GM12878 (cell line): ENCODE data around the gene KRT72. TPM values are rescaled to one million over a fixed set of nuclear protein-coding genes. Genes with fewer than 3 reads are reported as not detected.

Experiments
- ATAC-seq: fragments of 200-7000 bp; cut with Tn5 transposase; 3 replicates; pipeline ENCODE4 v1.9.1; 2020; ENCODE audit warnings: mild to moderate bottlenecking, moderate library complexity
- BruUV-seq: library from RNA; stranded (reverse); fragments of 400-500 nt; replicated peaks from 2 replicates; lab custom pipeline; 2021; lab: Mats Ljungman, UMichigan
- CTCF ChIA-PET: fragments of 300-600 bp; sonication (Branson Sonifier 250); formaldehyde crosslinking; extraction: SDS; loops from one replicate; lab custom pipeline; 2021; ENCODE audit warnings: inconsistent platforms; lab: Yijun Ruan, JAX
- POLR2A ChIA-PET: fragments of 350-600 bp; formaldehyde crosslinking; extraction: SDS; loops from one replicate; lab custom pipeline; 2021; ENCODE audit warnings: inconsistent platforms; lab: Charles Lee
- RAD21 ChIA-PET: fragments of 300-600 bp; sonication (Branson Sonifier 250); formaldehyde crosslinking; loops from one replicate; lab custom pipeline; 2023; ENCODE audit warnings: antibody characterized with exemption; ENCODE audit not compliant: unreplicated experiment; lab: Charles Lee
- SMC1A ChIA-PET: fragments of 300-600 bp; sonication (Branson Sonifier 250); formaldehyde crosslinking; loops from one replicate; lab custom pipeline; 2023; ENCODE audit not compliant: unreplicated experiment, uncharacterized antibody; lab: Charles Lee
- DNase-seq: peaks from one replicate; pipeline ENCODE4 v3.0.0-alpha.2; 2011; ENCODE audit warnings: low read depth, low spot score
- FAIRE-seq: peaks from 3 replicates; lab custom pipeline; 2011; peaks lifted over from hg19 to GRCh38; lab: Jason Lieb, UNC
- H2AFZ ChIP-seq: 2 replicates; pipeline ENCODE4 v1.6.0; 2011; ENCODE audit warnings: low read depth, low read length, control low read depth; ENCODE audit not compliant: control insufficient read depth
- H3K27ac ChIP-seq: 2 replicates; pipeline ENCODE4 v1.5.1; 2011; ENCODE audit warnings: control low read depth; ENCODE audit not compliant: control insufficient read depth, insufficient read depth
- H3K27me3 ChIP-seq, 2 experiments: replicated peaks in 1 of 2; 2 replicates each; pipeline versions ENCODE4 v1.6.0 to v1.6.1; 2011; ENCODE audit warnings: low read length in 1 of 2; ENCODE audit not compliant: control insufficient read depth in 2 of 2, insufficient read depth in 2 of 2
- H3K36me3 ChIP-seq, 2 experiments: 2 replicates each; pipeline ENCODE4 v1.5.1; 2011; ENCODE audit warnings: low read length in 1 of 2; ENCODE audit not compliant: control insufficient read depth in 2 of 2, insufficient read depth in 2 of 2
- H3K4me1 ChIP-seq: 2 replicates; pipeline ENCODE4 v1.6.1; 2011; ENCODE audit warnings: mild to moderate bottlenecking, low read length, moderate library complexity, mixed read lengths; ENCODE audit not compliant: control insufficient read depth, insufficient read depth
- H3K4me2 ChIP-seq: 2 replicates; pipeline ENCODE4 v1.6.0; 2011; ENCODE audit warnings: control low read depth; ENCODE audit not compliant: control insufficient read depth, insufficient read depth
- H3K4me3 ChIP-seq: fragments of 200-600 bp; sonication (generic); 2 replicates; pipeline ENCODE4 v1.5.1; 2016
- H3K79me2 ChIP-seq: 2 replicates; pipeline ENCODE4 v1.6.0; 2011; ENCODE audit warnings: low read length; ENCODE audit not compliant: control insufficient read depth, insufficient read depth
- H3K9ac ChIP-seq: 2 replicates; pipeline ENCODE4 v1.8.0; 2011; ENCODE audit warnings: low read length, control low read depth, mixed read lengths; ENCODE audit not compliant: control insufficient read depth, insufficient read depth
- H3K9me3 ChIP-seq: replicated peaks from 3 replicates; pipeline ENCODE4 v1.5.1; 2011; ENCODE audit warnings: mild to moderate bottlenecking, low read length; ENCODE audit not compliant: control insufficient read depth, insufficient read depth
- H4K20me1 ChIP-seq: 2 replicates; pipeline ENCODE4 v1.6.0; 2011; ENCODE audit not compliant: control insufficient read depth, insufficient read depth
- BHLHE40 ChIP-seq, 2 experiments: fragments of 450-650 bp in 1 of 2; IDR thresholded peaks; 2 replicates each; pipeline ENCODE4 v1.6.1; 2011 to 2017; ENCODE audit warnings: low read depth in 2 of 2, borderline replicate concordance in 1 of 2, improper control_type of control experiment in 1 of 2, low read length in 1 of 2, mild to moderate bottlenecking in 1 of 2
- BRCA1 ChIP-seq: IDR thresholded peaks from 2 replicates; pipeline ENCODE4 v1.6.1; 2011; ENCODE audit warnings: low read depth, low read length, improper control_type of control experiment
- CEBPZ ChIP-seq: fragments of 150-350 bp; IDR thresholded peaks from 2 replicates; pipeline ENCODE4 v1.6.1; 2016; ENCODE audit warnings: low read depth, low read length
- FOXK2 ChIP-seq: fragments of 450-650 bp; IDR thresholded peaks from 2 replicates; pipeline ENCODE4 v1.6.1; 2017; ENCODE audit warnings: mild to moderate bottlenecking, moderate library complexity
- HDAC6 ChIP-seq: fragments of 200-600 bp; sonication (generic); IDR thresholded peaks from one replicate; pipeline ENCODE4 v1.8.0; 2017; ENCODE audit warnings: antibody characterized with exemption; ENCODE audit not compliant: unreplicated experiment
- KAT2A ChIP-seq: conservative IDR thresholded peaks from 2 replicates; pipeline ENCODE4 v1.6.1; 2011; ENCODE audit warnings: low read depth, low read length; ENCODE audit not compliant: control insufficient read depth
- MTA2 ChIP-seq: fragments of 450-650 bp; IDR thresholded peaks from 2 replicates; pipeline ENCODE4 v1.6.1; 2016; ENCODE audit warnings: low read depth, mild to moderate bottlenecking, moderate library complexity
- MTA3 ChIP-seq: IDR thresholded peaks from 2 replicates; pipeline ENCODE4 v1.6.1; 2012; ENCODE audit warnings: low read length, inconsistent platforms, borderline replicate concordance
- NFXL1 ChIP-seq: fragments of 450-650 bp; IDR thresholded peaks from 2 replicates; pipeline ENCODE4 v1.6.1; 2017; ENCODE audit warnings: antibody characterized with exemption, mild to moderate bottlenecking, borderline replicate concordance
- RFX5 ChIP-seq: IDR thresholded peaks from 2 replicates; pipeline ENCODE4 v1.6.1; 2011; ENCODE audit warnings: low read depth, low read length, improper control_type of control experiment
- SIN3A ChIP-seq: IDR thresholded peaks from 2 replicates; pipeline ENCODE4 v1.6.1; 2012; ENCODE audit warnings: low read depth, low read length, improper control_type of control experiment
- SMAD5 ChIP-seq: IDR thresholded peaks from 2 replicates; pipeline ENCODE4 v1.6.1; 2016; ENCODE audit warnings: antibody characterized with exemption, low read depth
- YY1 ChIP-seq: IDR thresholded peaks from 2 replicates; pipeline ENCODE4 v1.6.1; 2011; ENCODE audit warnings: low read depth, mild to moderate bottlenecking, low read length
- ZNF24 ChIP-seq: fragments of 450-650 bp; IDR thresholded peaks from 2 replicates; pipeline ENCODE4 v1.6.1; 2017; ENCODE audit warnings: antibody characterized with exemption, mild to moderate bottlenecking
- WGBS: methylation state at CpG from one replicate; pipeline ENCODE4 v1.1.6; 2016; ENCODE audit warnings: low lambda C conversion rate; ENCODE audit not compliant: insufficient replicate concordance, insufficient coverage; ENCODE audit errors: missing lambda C conversion rate; 5-methylcytosine and 5-hydroxymethylcytosine counted together
- in situ Hi-C: fragments of 300-500 bp; cut with MboI; formaldehyde crosslinking; loops from 9 replicates; pipeline ENCODE4 v1.14.3; 2018; ENCODE audit warnings: mixed read lengths
- intact Hi-C: fragments of 100-400 bp; cut with micrococcal nuclease; formaldehyde crosslinking; loops from one replicate; pipeline ENCODE4 v1.14.2; 2022; ENCODE audit not compliant: unreplicated experiment
- polyA plus RNA-seq, 11 experiments: library from polyadenylated mRNA; depleted of rRNA in 4 of 11; unstranded in 6 of 11; stranded (reverse) in 5 of 11; fragments of >200 nt; fragmentation: Nextera tagmentation in 4 of 11; fragmentation: Illumina TruSeq in 1 of 11; extraction: Ambion mirVana in 4 of 11; extraction: Trizol in 1 of 11; gene quantifications; 1 replicate in 1 of 11; 2 replicates in 10 of 11; pipeline versions ENCODE4 v1.2.1 to v1.2.3, GENCODE V29; 2011 to 2016; ENCODE audit warnings: inconsistent platforms in 2 of 11, missing spikeins in 2 of 11, low read depth in 1 of 11
- total RNA-seq, 4 experiments: library from RNA; depleted of rRNA in 3 of 4; stranded (reverse); fragments of >200 nt in 3 of 4; fragmentation: Illumina TruSeq in 1 of 4; extraction: Trizol in 1 of 4; gene quantifications; 2 replicates each; pipeline versions ENCODE4 v1.2.1 to v1.2.3, GENCODE V29; 2013 to 2021

The KRT72 gene
- total and polyA plus RNA-seq, 10 of the 15 experiments (the other 5 are each of a cell fraction or from before 2014, with no cell fraction given) = not detected

- WGBS = 0% methylated on average over 1 of the region's 1 CpG
- no peaks in the 10 kb centered on the region for H3K4me1 ChIP-seq
- BruUV-seq = no TSS peak
- no peak overlapping the region for H3K9ac ChIP-seq
- ChIA-PET SMC1A (no interaction called here), RAD21 (no interaction called here), POLR2A (no interaction called here), CTCF (no interaction called here)
- H2AFZ ChIP-seq = no peak overlapping the region
- H3K9me3 ChIP-seq = no peaks in the 10 kb centered on the region
- intact Hi-C loops (no loop called here), in situ Hi-C loops (no loop called here)
- no peak overlapping the region for H3K4me2 ChIP-seq
- H4K20me1 ChIP-seq = no peaks in the 10 kb centered on the region
- no peak overlapping the region for H3K4me3 ChIP-seq
- ATAC-seq (no peak), DNase-seq (no peak), FAIRE-seq (no peak)
- H3K27me3 ChIP-seq = peaks cover 0 to 3% of the 10 kb centered on the region in 2 experiments; a peak in 2 of 4 replicates
- no peak overlapping the region for H3K27ac ChIP-seq
- TF ChIP-seq SIN3A (no peak), ZNF24 (no peak), BHLHE40 (IDR thresholded peaks at IDR 0.05; ENCODE audit: borderline replicate concordance in 1 of 2, low read depth in 2 of 2, low read length in 1 of 2) (no peak), HDAC6 (no peak), YY1 (no peak), FOXK2 (no peak), MTA3 (no peak), CEBPZ (no peak), KAT2A (no peak), NFXL1 (no peak), RFX5 (no peak), MTA2 (no peak), SMAD5 (no peak), BRCA1 (no peak)
- no peaks in the 10 kb centered on the region for H3K79me2 ChIP-seq
- H3K36me3 ChIP-seq = no peaks in the 10 kb centered on the region
Measured at GRCh38 chr12:52607314-52607713, 6.1 kb upstream of the KRT72 start.
